Gastrocnemius medialis (tissue), 4 donors: ENCODE results near the gene CTU1.

ENCODE experiments used
- CTCF ChIP-seq, 5 experiments: fragments of 450-650 bp in 3 of 5; fragments of 200-600 bp in 2 of 5; sonication (generic) in 2 of 5; IDR thresholded peaks in 4 of 5; conservative IDR thresholded peaks in 1 of 5; 1 replicate in 4 of 5; 2 replicates in 1 of 5; pipeline ENCODE4 v1.5.1; 2016 to 2019; ENCODE audit warnings: antibody characterized with exemption in 5 of 5, mild to moderate bottlenecking in 3 of 5, moderate library complexity in 3 of 5
- POLR2A ChIP-seq, 2 donors: fragments of 450-650 bp; IDR thresholded peaks; one replicate each; pipeline ENCODE4 v1.6.1; 2017; ENCODE audit warnings: antibody characterized with exemption in 2 of 2, mild to moderate bottlenecking in 2 of 2, moderate library complexity in 2 of 2

DNA sequence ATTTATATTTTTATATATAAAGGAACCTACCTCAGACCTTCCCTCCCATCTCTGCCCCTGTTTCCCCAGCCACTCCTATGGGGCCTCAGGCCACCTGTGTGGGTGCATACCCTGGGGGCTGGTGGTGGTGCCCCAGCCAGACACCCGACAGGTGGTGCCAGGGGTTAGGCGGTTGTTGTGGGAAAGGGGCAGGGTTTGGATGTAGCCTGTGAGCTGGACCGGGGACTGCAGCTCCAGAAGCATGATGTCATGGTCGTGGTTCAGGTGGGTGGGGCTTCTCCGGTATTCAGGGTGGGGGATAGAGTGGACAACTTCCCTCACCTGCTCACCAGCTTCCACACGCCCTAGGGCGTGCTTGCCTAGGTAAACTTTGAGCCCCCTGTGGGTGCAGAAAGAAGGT, 48.5 kb downstream of the CTU1 start:
- TF ChIP-seq CTCF (IDR thresholded peaks at IDR 0.05 in 4 of 5, conservative IDR thresholded peaks at IDR 0.05 in 1 of 5) = no peak
- no peak for TF ChIP-seq POLR2A (IDR thresholded peaks at IDR 0.05)
